Endodermal cell (in vitro differentiated cells): ENCODE results near the gene HLCS. TPM values are rescaled to one million over a fixed set of nuclear protein-coding genes. Genes with fewer than 3 reads are reported as not detected.
"Not testable (repeated sequence)": the region's sequence is repeated elsewhere in the genome, so short reads cannot be mapped to it uniquely, and the experiment has no call there.

ENCODE experiments used
- DNase-seq: peaks from one replicate; pipeline ENCODE4 v3.0.0-alpha.2; 2017
- H3K27ac ChIP-seq: 2 replicates; pipeline ENCODE4 v1.5.1; 2013; ENCODE audit warnings: mild to moderate bottlenecking, low read depth, low read length, moderate library complexity
- H3K27me3 ChIP-seq: 2 replicates; pipeline ENCODE4 v1.6.1; 2013; ENCODE audit warnings: mild to moderate bottlenecking, low read length, moderate library complexity; ENCODE audit not compliant: insufficient read depth, control insufficient read depth, poor library complexity, severe bottlenecking
- H3K36me3 ChIP-seq: 2 replicates; pipeline ENCODE4 v1.7.0; 2013; ENCODE audit warnings: mild to moderate bottlenecking, low read length, moderate library complexity; ENCODE audit not compliant: control insufficient read depth, insufficient read depth
- H3K4me1 ChIP-seq: one replicate; pipeline ENCODE4 v1.7.0; 2013; ENCODE audit warnings: low read length; ENCODE audit not compliant: control insufficient read depth, insufficient read depth
- H3K4me3 ChIP-seq: 2 replicates; pipeline ENCODE4 v1.5.1; 2013; ENCODE audit warnings: mild to moderate bottlenecking, low read length, moderate library complexity
- H3K9ac ChIP-seq: 2 replicates; pipeline ENCODE4 v1.6.1; 2013; ENCODE audit warnings: mild to moderate bottlenecking, low read length, moderate library complexity; ENCODE audit not compliant: poor library complexity, severe bottlenecking; ENCODE audit errors: extremely low read depth
- H3K9me3 ChIP-seq: 2 replicates; pipeline ENCODE4 v1.6.1; 2013; ENCODE audit warnings: mild to moderate bottlenecking, low read length, moderate library complexity; ENCODE audit not compliant: control insufficient read depth
- H3K27ac Mint-ChIP-seq: 2 replicates; pipeline ENCODE4 v1.8.0; 2020; ENCODE audit warnings: mixed read lengths
- H3K27me3 Mint-ChIP-seq: 2 replicates; pipeline ENCODE4 v1.8.0; 2021; ENCODE audit warnings: mild to moderate bottlenecking, mixed read lengths; ENCODE audit not compliant: insufficient read depth
- H3K36me3 Mint-ChIP-seq: 2 replicates; pipeline ENCODE4 v1.8.0; 2020; ENCODE audit warnings: low read depth, mixed read lengths
- H3K4me1 Mint-ChIP-seq: 2 replicates; pipeline ENCODE4 v1.8.0; 2020; ENCODE audit warnings: mixed read lengths
- H3K4me3 Mint-ChIP-seq: 2 replicates; pipeline ENCODE4 v1.8.0; 2020; ENCODE audit warnings: mild to moderate bottlenecking, moderate library complexity, mixed read lengths
- H3K9me3 Mint-ChIP-seq: 2 replicates; pipeline ENCODE4 v1.8.0; 2020; ENCODE audit warnings: mild to moderate bottlenecking, mixed read lengths
- CTCF ChIP-seq: fragments of 200-600 bp; sonication (generic); conservative IDR thresholded peaks from 2 replicates; pipeline ENCODE4 v1.5.0; 2021; ENCODE audit warnings: antibody characterized with exemption, mild to moderate bottlenecking
- WGBS, 2 experiments: methylation state at CpG; one replicate each; pipeline versions ENCODE4 v1.1.5 to v1.1.7; 2013; ENCODE audit warnings: missing lambda C conversion rate in 2 of 2, mixed read lengths in 1 of 2; ENCODE audit not compliant: insufficient coverage in 1 of 2, insufficient read length in 1 of 2; 5-methylcytosine and 5-hydroxymethylcytosine counted together
- total RNA-seq, 2 donors: library from RNA; stranded (reverse); fragmentation: NEBNext Ultra II Directional in 1 of 2; extraction: Animal tissue kit (Norgen Biotek cat#: 25700) in 1 of 2; gene quantifications; 2 replicates in 1 of 2; 3 replicates in 1 of 2; pipeline ENCODE4 v1.2.1, GENCODE V29; 2021

The HLCS gene
- total RNA-seq, 2 donors from 2014 or later, result 25.0 to 30.1 TPM

GRCh38 chr21:37008724-37009123 is 42.3 kb upstream of the HLCS start:
- no peak for TF ChIP-seq CTCF
- Histone ChIP-seq H3K4me3 (no peak overlapping the region), H3K4me1 (no peaks in the 10 kb centered on the region), H3K27me3 (peaks cover 18% of the 10 kb centered on the region), H3K36me3 (peaks cover 6% of the 10 kb centered on the region), H3K9ac (no peak overlapping the region), H3K27ac (no peak overlapping the region), H3K9me3 (no peaks in the 10 kb centered on the region)
- H3K36me3 Mint-ChIP-seq, result peaks cover 4% of the 10 kb centered on the region
- peaks cover 49% of the 10 kb centered on the region for H3K27me3 Mint-ChIP-seq
- H3K4me3 Mint-ChIP-seq, result peak overlapping the region; percentile 63
- H3K27ac Mint-ChIP-seq, result no peak overlapping the region
- WGBS, 2 experiments, result 55 to 56% methylated on average over 7 to 12 of the region's 12 CpGs
- peak; percentile 65 for DNase-seq
- H3K9me3 Mint-ChIP-seq, result no peaks in the 10 kb centered on the region
- H3K4me1 Mint-ChIP-seq, result peaks cover 13% of the 10 kb centered on the region

- Histone ChIP-seq H3K27ac (no peak within 1 kb of the TSS), H3K36me3 (peaks cover 6% of the 10 kb centered on the region), H3K9ac (no peak within 1 kb of the TSS), H3K9me3 (no peaks in the 10 kb centered on the region), H3K27me3 (peaks cover 18% of the 10 kb centered on the region), H3K4me1 (no peaks in the 10 kb centered on the region), H3K4me3 (peak within 1 kb of the TSS; percentile 80)
- no peak for TF ChIP-seq CTCF
- no peaks in the 10 kb centered on the region for H3K9me3 Mint-ChIP-seq
- H3K27ac Mint-ChIP-seq, result no peak within 1 kb of the TSS
- H3K4me1 Mint-ChIP-seq, result peaks cover 13% of the 10 kb centered on the region
- H3K27me3 Mint-ChIP-seq, result peaks cover 53% of the 10 kb centered on the region
- 4% methylated on average over 30 to 87 of the region's 87 CpGs for WGBS, 2 experiments
- DNase-seq, result peak; percentile 82
- no peaks in the 10 kb centered on the region for H3K36me3 Mint-ChIP-seq
- H3K4me3 Mint-ChIP-seq, result peak within 1 kb of the TSS; percentile 63
These were observed 40.2 kb upstream of the HLCS start, which contains the start of gene RIPPLY3 for GRCh38 chr21:37006486-37007291. TSS of gene RIPPLY3 (plus strand) at chr21:37006702. CDS start at chr21:37006773, 71 bp downstream.

GRCh38 chr21:37005548-37006485 is 39.3 kb upstream of the HLCS start:
- peak; percentile 82 for DNase-seq
- TF ChIP-seq CTCF, result no peak
- H3K9me3 Mint-ChIP-seq, result no peaks in the 10 kb centered on the region
- peaks cover 53% of the 10 kb centered on the region for H3K27me3 Mint-ChIP-seq
- Histone ChIP-seq H3K4me3 (peak overlapping the region; percentile 80), H3K9ac (no peak overlapping the region), H3K36me3 (peaks cover 6% of the 10 kb centered on the region), H3K27me3 (peaks cover 18% of the 10 kb centered on the region), H3K27ac (no peak overlapping the region), H3K9me3 (no peaks in the 10 kb centered on the region), H3K4me1 (no peaks in the 10 kb centered on the region)
- H3K4me1 Mint-ChIP-seq, result peaks cover 13% of the 10 kb centered on the region
- 33 to 39% methylated on average over 46 to 76 of the region's 76 CpGs for WGBS, 2 experiments
- no peak overlapping the region for H3K27ac Mint-ChIP-seq
- H3K36me3 Mint-ChIP-seq, result no peaks in the 10 kb centered on the region
- H3K4me3 Mint-ChIP-seq, result peak overlapping the region; percentile 63

- not testable (repeated sequence) for H3K4me1 ChIP-seq, H3K36me3 Mint-ChIP-seq, H3K9ac ChIP-seq, H3K9me3 Mint-ChIP-seq, H3K27ac ChIP-seq, DNase-seq, H3K4me3 ChIP-seq, H3K4me3 Mint-ChIP-seq, H3K27ac Mint-ChIP-seq, H3K9me3 ChIP-seq, H3K4me1 Mint-ChIP-seq, H3K36me3 ChIP-seq
- peaks cover 61% of the 10 kb centered on the region for H3K27me3 Mint-ChIP-seq
- WGBS, 2 experiments, result 88 to 89% methylated on average over 2 to 3 of the region's 3 CpGs
- peaks cover 18% of the 10 kb centered on the region for H3K27me3 ChIP-seq
These were observed 37.4 kb upstream of the HLCS start for GRCh38 chr21:37003917-37004316.
